Measurements from ENCODE around the gene ITGB2. TPM values are rescaled to one million over a fixed set of nuclear protein-coding genes. Genes with fewer than 3 reads are reported as not detected.

The ITGB2 gene
- total RNA-seq, 4 donors from 2014 or later = 20.2 to 46.8 (median 21.0) TPM

DNA sequence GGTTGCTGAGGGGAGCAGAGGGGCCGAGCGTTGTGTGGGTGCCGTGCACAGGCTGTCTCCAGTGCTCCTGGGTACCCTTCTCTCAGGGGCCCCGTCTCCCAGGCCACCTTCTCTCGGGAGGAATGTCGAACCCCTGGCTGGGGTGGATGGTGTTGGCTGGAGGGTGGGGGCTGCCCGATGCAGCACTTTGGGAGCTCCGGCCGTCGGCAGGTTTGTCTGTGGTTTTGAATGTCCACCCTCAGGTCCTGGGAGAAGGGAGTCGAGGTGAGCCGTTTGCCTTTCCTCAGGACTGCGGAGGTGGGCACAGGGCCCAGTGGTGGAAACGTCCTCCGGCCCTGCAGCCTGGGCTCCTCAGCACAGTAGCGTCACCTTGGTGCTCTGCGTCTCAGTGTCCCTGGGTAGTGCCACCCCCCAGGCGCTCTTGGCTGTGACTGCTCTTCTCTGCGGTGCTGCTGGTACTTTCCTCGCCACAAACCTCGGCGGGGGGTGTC is 33.6 kb upstream of the ITGB2 start:
- Histone ChIP-seq H3K4me1 (peaks cover 1 to 14% of the 10 kb centered on the region in 2 donors), H3K4me3 (no peak overlapping the region), H3K9me3 (no peaks in the 10 kb centered on the region), H3K27me3 (no peaks in the 10 kb centered on the region), H3K36me3 (no peaks in the 10 kb centered on the region), H3K27ac (no peak overlapping the region)
- intact Hi-C loops (cut with DNase I; ENCODE audit: low total_unique reads) = no loop called here
- TF ChIP-seq, protein P1, sequence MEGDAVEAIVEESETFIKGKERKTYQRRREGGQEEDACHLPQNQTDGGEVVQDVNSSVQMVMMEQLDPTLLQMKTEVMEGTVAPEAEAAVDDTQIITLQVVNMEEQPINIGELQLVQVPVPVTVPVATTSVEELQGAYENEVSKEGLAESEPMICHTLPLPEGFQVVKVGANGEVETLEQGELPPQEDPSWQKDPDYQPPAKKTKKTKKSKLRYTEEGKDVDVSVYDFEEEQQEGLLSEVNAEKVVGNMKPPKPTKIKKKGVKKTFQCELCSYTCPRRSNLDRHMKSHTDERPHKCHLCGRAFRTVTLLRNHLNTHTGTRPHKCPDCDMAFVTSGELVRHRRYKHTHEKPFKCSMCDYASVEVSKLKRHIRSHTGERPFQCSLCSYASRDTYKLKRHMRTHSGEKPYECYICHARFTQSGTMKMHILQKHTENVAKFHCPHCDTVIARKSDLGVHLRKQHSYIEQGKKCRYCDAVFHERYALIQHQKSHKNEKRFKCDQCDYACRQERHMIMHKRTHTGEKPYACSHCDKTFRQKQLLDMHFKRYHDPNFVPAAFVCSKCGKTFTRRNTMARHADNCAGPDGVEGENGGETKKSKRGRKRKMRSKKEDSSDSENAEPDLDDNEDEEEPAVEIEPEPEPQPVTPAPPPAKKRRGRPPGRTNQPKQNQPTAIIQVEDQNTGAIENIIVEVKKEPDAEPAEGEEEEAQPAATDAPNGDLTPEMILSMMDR (IDR thresholded peaks at IDR 0.05) = no peak
- TF ChIP-seq POLR2A (IDR thresholded peaks at IDR 0.05) = no peak
- no peak for DNase-seq

- intact Hi-C loops (cut with DNase I; ENCODE audit: low total_unique reads) = no loop called here
- Histone ChIP-seq H3K4me1 (peaks cover 0 to 12% of the 10 kb centered on the region in 2 donors), H3K27ac (no peak overlapping the region)
Measured at GRCh38 chr21:44953628-44954021, 32.9 kb upstream of the ITGB2 start.

GRCh38 chr21:44952929-44953627 is 32.4 kb upstream of the ITGB2 start:
- no peak overlapping the region for H3K27ac ChIP-seq
- TF ChIP-seq POLR2A (IDR thresholded peaks at IDR 0.05) = no peak
- TF ChIP-seq, protein P1 (IDR thresholded peaks at IDR 0.05) = no peak
- H3K36me3 ChIP-seq = no peaks in the 10 kb centered on the region
- H3K9me3 ChIP-seq = no peaks in the 10 kb centered on the region
- DNase-seq = no peak
- H3K4me3 ChIP-seq = no peak overlapping the region
- H3K27me3 ChIP-seq = no peaks in the 10 kb centered on the region
- intact Hi-C loops (cut with DNase I; ENCODE audit: low total_unique reads) = no loop called here
- H3K4me1 ChIP-seq = peaks cover 0 to 7% of the 10 kb centered on the region in 2 donors

More at GRCh38 chr21:44953628-44954021, 32.9 kb upstream of the ITGB2 start:
- Histone ChIP-seq H3K27me3 (no peaks in the 10 kb centered on the region), H3K36me3 (no peaks in the 10 kb centered on the region), H3K4me3 (no peak overlapping the region), H3K9me3 (no peaks in the 10 kb centered on the region)
- DNase-seq = no peak
- TF ChIP-seq, protein P1 (IDR thresholded peaks at IDR 0.05) = no peak
- no peak for TF ChIP-seq POLR2A (IDR thresholded peaks at IDR 0.05)

DNA sequence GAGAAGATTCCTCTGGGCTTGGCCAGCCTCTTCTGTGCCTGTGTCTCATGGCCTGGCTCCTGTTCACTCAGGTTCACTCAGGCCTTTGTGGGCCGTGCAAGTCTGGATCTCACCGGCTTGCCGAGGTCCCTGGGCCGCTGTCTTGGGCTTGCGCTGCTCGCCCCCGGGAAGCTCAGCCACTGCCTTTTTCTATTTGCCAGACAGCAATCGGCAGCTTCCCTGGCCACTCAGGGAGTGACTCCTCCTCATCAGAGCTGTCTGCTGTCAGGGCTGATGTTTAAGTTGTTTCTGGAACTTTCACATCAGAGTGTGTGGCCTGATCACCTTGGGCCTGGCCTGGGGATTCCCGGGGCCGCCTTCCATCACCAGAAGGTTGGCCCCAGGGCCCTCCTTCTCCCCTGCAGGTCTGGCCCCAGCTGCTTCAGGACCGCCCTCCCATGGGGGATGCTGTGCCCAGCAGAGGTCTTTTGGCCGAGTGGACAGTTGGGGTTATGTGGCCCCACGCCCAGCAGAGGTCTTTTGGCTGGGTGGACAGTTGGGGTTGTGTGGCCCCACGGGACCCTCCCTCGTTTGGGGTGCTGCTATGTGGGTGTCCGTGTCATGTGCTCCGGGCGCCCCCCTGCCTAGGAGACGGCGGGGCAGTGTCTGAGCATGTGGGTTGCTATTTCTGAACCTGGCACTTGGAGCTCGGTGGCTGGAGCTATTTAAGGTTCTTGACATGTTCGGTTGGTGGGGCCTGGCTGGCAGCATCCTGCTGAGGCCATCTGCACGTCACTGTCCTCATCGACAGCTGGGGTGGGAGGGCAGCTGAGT is 31.6 kb upstream of the ITGB2 start:
- intact Hi-C loops (cut with DNase I; ENCODE audit: low total_unique reads) = no loop called here
- TF ChIP-seq, protein P1 (IDR thresholded peaks at IDR 0.05) = no peak
- TF ChIP-seq POLR2A (IDR thresholded peaks at IDR 0.05) = no peak
- Histone ChIP-seq H3K27me3 (no peaks in the 10 kb centered on the region), H3K4me3 (no peak overlapping the region), H3K9me3 (no peaks in the 10 kb centered on the region), H3K4me1 (peaks cover 0 to 3% of the 10 kb centered on the region in 2 donors), H3K27ac (no peak overlapping the region), H3K36me3 (no peaks in the 10 kb centered on the region)
- DNase-seq = no peak
